PC-3 (cell line): ENCODE results near the gene GRK1.

ENCODE experiments used
- EZH2 ChIP-seq: fragments of 300-600 bp; sonication (generic); IDR thresholded peaks from one replicate; pipeline ENCODE4 v1.6.1; 2017; ENCODE audit warnings: antibody characterized with exemption, mild to moderate bottlenecking, low read length; ENCODE audit not compliant: unreplicated experiment
- TF ChIP-seq, protein P1 (sequence below): fragments of 300-600 bp; sonication (generic); conservative IDR thresholded peaks from 2 replicates; pipeline ENCODE4 v1.5.1; 2017; ENCODE audit warnings: antibody characterized with exemption, low read depth, mild to moderate bottlenecking, low read length

DNA sequence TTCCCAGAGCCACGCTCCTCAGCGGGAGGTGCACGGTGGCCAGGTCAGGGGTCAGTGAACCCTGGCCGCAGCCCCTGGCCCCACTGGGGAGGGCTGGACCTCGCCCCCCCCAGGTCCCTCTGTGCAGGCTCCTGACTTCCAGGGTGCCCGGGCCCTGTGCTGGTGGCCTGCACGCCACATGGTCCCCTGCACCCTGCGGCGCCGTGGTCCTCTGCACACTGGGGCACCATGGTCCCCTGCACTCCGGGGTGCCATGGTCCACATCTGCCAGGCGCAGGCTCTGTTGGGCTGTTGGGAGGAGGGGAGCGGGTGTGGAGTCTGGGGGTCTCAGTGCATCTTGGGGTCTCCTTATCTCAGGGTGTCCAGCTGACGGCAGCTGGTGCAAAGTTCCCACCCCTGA is 68.7 kb downstream of the GRK1 start:
- TF ChIP-seq, protein P1, sequence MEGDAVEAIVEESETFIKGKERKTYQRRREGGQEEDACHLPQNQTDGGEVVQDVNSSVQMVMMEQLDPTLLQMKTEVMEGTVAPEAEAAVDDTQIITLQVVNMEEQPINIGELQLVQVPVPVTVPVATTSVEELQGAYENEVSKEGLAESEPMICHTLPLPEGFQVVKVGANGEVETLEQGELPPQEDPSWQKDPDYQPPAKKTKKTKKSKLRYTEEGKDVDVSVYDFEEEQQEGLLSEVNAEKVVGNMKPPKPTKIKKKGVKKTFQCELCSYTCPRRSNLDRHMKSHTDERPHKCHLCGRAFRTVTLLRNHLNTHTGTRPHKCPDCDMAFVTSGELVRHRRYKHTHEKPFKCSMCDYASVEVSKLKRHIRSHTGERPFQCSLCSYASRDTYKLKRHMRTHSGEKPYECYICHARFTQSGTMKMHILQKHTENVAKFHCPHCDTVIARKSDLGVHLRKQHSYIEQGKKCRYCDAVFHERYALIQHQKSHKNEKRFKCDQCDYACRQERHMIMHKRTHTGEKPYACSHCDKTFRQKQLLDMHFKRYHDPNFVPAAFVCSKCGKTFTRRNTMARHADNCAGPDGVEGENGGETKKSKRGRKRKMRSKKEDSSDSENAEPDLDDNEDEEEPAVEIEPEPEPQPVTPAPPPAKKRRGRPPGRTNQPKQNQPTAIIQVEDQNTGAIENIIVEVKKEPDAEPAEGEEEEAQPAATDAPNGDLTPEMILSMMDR = no peak
- no peak for TF ChIP-seq EZH2
